SK-N-SH (cell line): Measurements from ENCODE around the gene DNAH1. TPM values are rescaled to one million over a fixed set of nuclear protein-coding genes. Genes with fewer than 3 reads are reported as not detected.

Experiments used
- CTCF ChIA-PET: fragments of 300-600, 350-600 bp; formaldehyde crosslinking; extraction: SDS; loops from one replicate; lab custom pipeline; 2021; lab: Yijun Ruan, JAX
- POLR2A ChIA-PET: fragments of 350-600 bp; sonication (Branson Sonifier 250); formaldehyde crosslinking; extraction: SDS; loops from one replicate; lab custom pipeline; 2020; ENCODE audit warnings: antibody characterized with exemption, inconsistent platforms; lab: Yijun Ruan, JAX
- DNase-seq: peaks from one replicate; pipeline ENCODE4 v3.0.0; 2012
- H2AFZ ChIP-seq: fragments of 200-600 bp; sonication (generic); 2 replicates; pipeline ENCODE4 v1.8.1; 2016; ENCODE audit warnings: antibody characterized with exemption, mild to moderate bottlenecking, low read depth
- H3F3A ChIP-seq: fragments of 200-600 bp; sonication (generic); replicated peaks from 2 replicates; pipeline ENCODE3; 2016; ENCODE audit warnings: antibody characterized with exemption, mild to moderate bottlenecking; ENCODE audit not compliant: insufficient read depth
- H3K27ac ChIP-seq, 2 experiments: fragments of 200-500 bp in 1 of 2; fragments of 200-600 bp in 1 of 2; sonication (Bioruptor generic) in 1 of 2; sonication (generic), shearing (Covaris generic) in 1 of 2; 2 replicates each; pipeline versions ENCODE4 v1.5.1 to v1.6.1; 2014 to 2016; ENCODE audit warnings: low read depth in 2 of 2, inconsistent platforms in 1 of 2, low read length in 1 of 2, mild to moderate bottlenecking in 1 of 2, mixed read lengths in 1 of 2
- H3K27me3 ChIP-seq: fragments of 200-600 bp; sonication (generic), shearing (Covaris generic); 2 replicates; pipeline ENCODE4 v1.6.1; 2016; ENCODE audit warnings: mixed run types; ENCODE audit not compliant: insufficient read depth
- H3K36me3 ChIP-seq, 2 experiments: fragments of 200-500 bp in 1 of 2; fragments of 200-600 bp in 1 of 2; sonication (Bioruptor generic) in 1 of 2; sonication (generic) in 1 of 2; replicated peaks in 1 of 2; 2 replicates each; pipeline versions ENCODE3 to v1.5.1; 2014 to 2016; ENCODE audit warnings: low read length in 1 of 2, mild to moderate bottlenecking in 1 of 2; ENCODE audit not compliant: insufficient read depth in 2 of 2, control insufficient read depth in 1 of 2
- H3K4me1 ChIP-seq, 2 experiments: fragments of 200-500 bp in 1 of 2; fragments of 200-600 bp in 1 of 2; sonication (Bioruptor generic) in 1 of 2; sonication (generic), shearing (Covaris generic) in 1 of 2; 2 replicates each; pipeline versions ENCODE4 v1.5.1 to v1.6.1; 2014 to 2016; ENCODE audit warnings: low read depth in 1 of 2, low read length in 1 of 2, mixed run types in 1 of 2; ENCODE audit not compliant: insufficient read depth in 2 of 2, control insufficient read depth in 1 of 2
- H3K4me2 ChIP-seq: fragments of 200-600 bp; sonication (generic), shearing (Covaris generic); 2 replicates; pipeline ENCODE4 v1.6.1; 2017; ENCODE audit warnings: mixed run types
- H3K4me3 ChIP-seq, 2 experiments: fragments of 200-500 bp in 1 of 2; fragments of 200-600 bp in 1 of 2; sonication (Bioruptor generic) in 1 of 2; sonication (generic), shearing (Covaris generic) in 1 of 2; 2 replicates each; pipeline versions ENCODE4 v1.5.1 to v1.8.1; 2014 to 2016; ENCODE audit warnings: low read depth in 2 of 2, inconsistent platforms in 1 of 2, low read length in 1 of 2, mild to moderate bottlenecking in 1 of 2, mixed read lengths in 1 of 2, moderate library complexity in 1 of 2
- H3K79me2 ChIP-seq: fragments of 200-600 bp; sonication (generic); 2 replicates; pipeline ENCODE4 v1.8.1; 2017; ENCODE audit warnings: mild to moderate bottlenecking; ENCODE audit not compliant: insufficient read depth
- H3K9ac ChIP-seq: fragments of 200-600 bp; sonication (generic); 2 replicates; pipeline ENCODE4 v1.6.1; 2017; ENCODE audit warnings: mixed run types
- H3K9me2 ChIP-seq: fragments of 200-600 bp; sonication (generic); 2 replicates; pipeline ENCODE4 v1.6.1; 2017; ENCODE audit warnings: mixed run types
- H3K9me3 ChIP-seq: fragments of 200-600 bp; sonication (generic); 2 replicates; pipeline ENCODE4 v1.6.1; 2017; ENCODE audit warnings: mixed run types, mild to moderate bottlenecking, moderate library complexity
- H4K20me1 ChIP-seq: fragments of 200-600 bp; sonication (generic); 2 replicates; pipeline ENCODE4 v1.6.1; 2017; ENCODE audit warnings: mild to moderate bottlenecking, mixed run types; ENCODE audit not compliant: insufficient read depth
- EZH2phosphoT487 ChIP-seq: fragments of 200-600 bp; sonication (generic); IDR thresholded peaks from 2 replicates; pipeline ENCODE4 v1.6.1; 2017; ENCODE audit warnings: low read depth, mixed run types, mild to moderate bottlenecking, antibody characterized with exemption, moderate library complexity, borderline replicate concordance
- NFIC ChIP-seq: IDR thresholded peaks from 2 replicates; pipeline ENCODE4 v1.4.0; 2012; ENCODE audit warnings: borderline replicate concordance
- POLR2AphosphoS5 ChIP-seq: IDR thresholded peaks from 2 replicates; pipeline ENCODE4 v1.6.1; 2012; ENCODE audit warnings: low read depth, low read length
- RAD21 ChIP-seq: IDR thresholded peaks from 2 replicates; pipeline ENCODE4 v1.6.1; 2012; ENCODE audit warnings: mild to moderate bottlenecking, low read length
- RFX5 ChIP-seq: IDR thresholded peaks from 2 replicates; pipeline ENCODE4 v1.6.1; 2012; ENCODE audit warnings: mild to moderate bottlenecking, improper control_type of control experiment, low read length
- RXRA ChIP-seq: IDR thresholded peaks from 2 replicates; pipeline ENCODE4 v1.4.0; 2012; ENCODE audit warnings: low read depth, mild to moderate bottlenecking, borderline replicate concordance
- SIN3A ChIP-seq: IDR thresholded peaks from 2 replicates; pipeline ENCODE4 v1.6.1; 2012; ENCODE audit warnings: low read depth, mild to moderate bottlenecking, low read length, moderate library complexity, borderline replicate concordance
- TAF1 ChIP-seq: IDR thresholded peaks from 2 replicates; pipeline ENCODE4 v1.6.1; 2012; ENCODE audit warnings: low read depth, mild to moderate bottlenecking, low read length, moderate library complexity, borderline replicate concordance
- TCF12 ChIP-seq: IDR thresholded peaks from 2 replicates; pipeline ENCODE4 v1.4.0; 2012
- YY1 ChIP-seq: IDR thresholded peaks from 2 replicates; pipeline ENCODE4 v1.4.0; 2012; ENCODE audit warnings: low read depth, mild to moderate bottlenecking
- WGBS: methylation state at CpG from one replicate; pipeline ENCODE4 v1.1.6; 2017; ENCODE audit warnings: low lambda C conversion rate; 5-methylcytosine and 5-hydroxymethylcytosine counted together
- polyA plus RNA-seq, 3 experiments: library from polyadenylated mRNA; depleted of rRNA; stranded (reverse); fragments of >200 nt; gene quantifications; 2 replicates each; pipeline ENCODE4 v1.2.3, GENCODE V29; 2012
- TF ChIP-seq, protein P1 (sequence below): IDR thresholded peaks from 2 replicates; pipeline ENCODE4 v1.6.1; 2012; ENCODE audit warnings: mild to moderate bottlenecking, low read depth, low read length, moderate library complexity

The DNAH1 gene
- polyA plus RNA-seq, 1 of the 3 experiments (the other 2 are of a cell fraction): 5.1 TPM

- H3K4me3 ChIP-seq: no peak overlapping the region
- no peak for DNase-seq
- ChIA-PET POLR2A (no interaction called here), CTCF (interaction anchor here (0.8 to 1.8 kb wide), 2 partner anchors 11 to 13 kb away, joined by 3 to 5 read pairs; no protein-coding TSS in a partner anchor)
- H3K79me2 ChIP-seq: no peaks in the 10 kb centered on the region
- peaks cover 3% of the 10 kb centered on the region for H3F3A ChIP-seq
- no peaks in the 10 kb centered on the region; a peak in 1 of 4 replicates for H3K4me1 ChIP-seq
- no peak overlapping the region for H3K9ac ChIP-seq
- H2AFZ ChIP-seq: no peak overlapping the region
- H3K9me2 ChIP-seq: no peaks in the 10 kb centered on the region
- H3K36me3 ChIP-seq: no peaks in the 10 kb centered on the region
- no peaks in the 10 kb centered on the region for H4K20me1 ChIP-seq
- H3K9me3 ChIP-seq: no peaks in the 10 kb centered on the region
- H3K27me3 ChIP-seq: no peaks in the 10 kb centered on the region
- no peak overlapping the region for H3K4me2 ChIP-seq
- H3K27ac ChIP-seq: no peak overlapping the region
- WGBS: 76% methylated on average over 2 of the region's 2 CpGs
- TF ChIP-seq RAD21: no peak
- TF ChIP-seq SIN3A: no peak
- TF ChIP-seq TAF1: no peak
- no peak for TF ChIP-seq NFIC
- TF ChIP-seq POLR2AphosphoS5: no peak
- no peak for TF ChIP-seq RXRA
- TF ChIP-seq, protein P1, sequence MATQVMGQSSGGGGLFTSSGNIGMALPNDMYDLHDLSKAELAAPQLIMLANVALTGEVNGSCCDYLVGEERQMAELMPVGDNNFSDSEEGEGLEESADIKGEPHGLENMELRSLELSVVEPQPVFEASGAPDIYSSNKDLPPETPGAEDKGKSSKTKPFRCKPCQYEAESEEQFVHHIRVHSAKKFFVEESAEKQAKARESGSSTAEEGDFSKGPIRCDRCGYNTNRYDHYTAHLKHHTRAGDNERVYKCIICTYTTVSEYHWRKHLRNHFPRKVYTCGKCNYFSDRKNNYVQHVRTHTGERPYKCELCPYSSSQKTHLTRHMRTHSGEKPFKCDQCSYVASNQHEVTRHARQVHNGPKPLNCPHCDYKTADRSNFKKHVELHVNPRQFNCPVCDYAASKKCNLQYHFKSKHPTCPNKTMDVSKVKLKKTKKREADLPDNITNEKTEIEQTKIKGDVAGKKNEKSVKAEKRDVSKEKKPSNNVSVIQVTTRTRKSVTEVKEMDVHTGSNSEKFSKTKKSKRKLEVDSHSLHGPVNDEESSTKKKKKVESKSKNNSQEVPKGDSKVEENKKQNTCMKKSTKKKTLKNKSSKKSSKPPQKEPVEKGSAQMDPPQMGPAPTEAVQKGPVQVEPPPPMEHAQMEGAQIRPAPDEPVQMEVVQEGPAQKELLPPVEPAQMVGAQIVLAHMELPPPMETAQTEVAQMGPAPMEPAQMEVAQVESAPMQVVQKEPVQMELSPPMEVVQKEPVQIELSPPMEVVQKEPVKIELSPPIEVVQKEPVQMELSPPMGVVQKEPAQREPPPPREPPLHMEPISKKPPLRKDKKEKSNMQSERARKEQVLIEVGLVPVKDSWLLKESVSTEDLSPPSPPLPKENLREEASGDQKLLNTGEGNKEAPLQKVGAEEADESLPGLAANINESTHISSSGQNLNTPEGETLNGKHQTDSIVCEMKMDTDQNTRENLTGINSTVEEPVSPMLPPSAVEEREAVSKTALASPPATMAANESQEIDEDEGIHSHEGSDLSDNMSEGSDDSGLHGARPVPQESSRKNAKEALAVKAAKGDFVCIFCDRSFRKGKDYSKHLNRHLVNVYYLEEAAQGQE: no peak
- no peak for TF ChIP-seq EZH2phosphoT487
- no peak for TF ChIP-seq YY1
These were observed 58.1 kb downstream of the DNAH1 start for GRCh38 chr3:52374173-52374572.

- Histone ChIP-seq H3K4me2 (no peak overlapping the region), H3K27ac (no peak overlapping the region), H4K20me1 (no peaks in the 10 kb centered on the region), H3K4me1 (no peaks in the 10 kb centered on the region; a peak in 1 of 4 replicates), H3K9ac (no peak overlapping the region), H3K9me2 (no peaks in the 10 kb centered on the region), H3K36me3 (no peaks in the 10 kb centered on the region)
- no peak for DNase-seq
- WGBS: 85% methylated on average over 8 of the region's 10 CpGs
- POLR2A ChIA-PET: no interaction called here
- no peak for TF ChIP-seq RFX5
- no peak for TF ChIP-seq YY1
- no peak for TF ChIP-seq TCF12
- TF ChIP-seq, all 33 proteins: peak for 0
- Histone ChIP-seq H3K9me3 (no peaks in the 10 kb centered on the region), H3K27me3 (no peaks in the 10 kb centered on the region), H3F3A (no peaks in the 10 kb centered on the region), H3K79me2 (no peaks in the 10 kb centered on the region), H2AFZ (no peak overlapping the region), H3K4me3 (no peak overlapping the region)
- CTCF ChIA-PET: interaction anchor here (1.2 to 2.4 kb wide), 5 partner anchors 8 to 79 kb away, joined by 4 to 8 read pairs (median 7); no protein-coding TSS in a partner anchor
These were observed 63.5 kb downstream of the DNAH1 start for GRCh38 chr3:52379610-52380009.
